Ovary (tissue), 9 donors: Measurements from ENCODE around the gene CYFIP2. TPM values are rescaled to one million over a fixed set of nuclear protein-coding genes. Genes with fewer than 3 reads are reported as not detected.

ENCODE experiments used
- DNase-seq, 5 donors: peaks; one replicate each; pipeline ENCODE4 v3.0.0-alpha.2; 2019 to 2020
- H3K27ac ChIP-seq, 2 donors: fragments of 200-600 bp; one replicate each; pipeline versions ENCODE4 v1.5.1 to v1.8.0; 2019 to 2022
- H3K27me3 ChIP-seq: fragments of 200-600 bp; one replicate; pipeline ENCODE4 v1.8.0; 2022
- H3K36me3 ChIP-seq: fragments of 200-600 bp; sonication (generic); one replicate; pipeline ENCODE4 v1.5.1; 2019
- H3K4me1 ChIP-seq: one replicate; pipeline ENCODE4 v1.8.1; 2013; ENCODE audit warnings: mild to moderate bottlenecking, moderate library complexity; ENCODE audit not compliant: insufficient read depth
- H3K4me3 ChIP-seq: fragments of 200-600 bp; sonication (generic); one replicate; pipeline ENCODE4 v1.5.1; 2017
- H3K9me3 ChIP-seq, 2 donors: fragments of 200-600 bp in 1 of 2; sonication (generic) in 1 of 2; one replicate each; pipeline versions ENCODE4 v1.5.1 to v1.8.1; 2013 to 2019; ENCODE audit warnings: mild to moderate bottlenecking in 1 of 2, moderate library complexity in 1 of 2
- EP300 ChIP-seq: sonication (generic); formaldehyde crosslinking; IDR thresholded peaks from one replicate; pipeline ENCODE4 v1.6.1; 2017; ENCODE audit warnings: antibody characterized with exemption
- POLR2A ChIP-seq: fragments of 450-650 bp; IDR thresholded peaks from one replicate; pipeline ENCODE4 v1.6.1; 2017; ENCODE audit warnings: antibody characterized with exemption, mild to moderate bottlenecking, moderate library complexity
- WGBS, 3 donors: extraction: QIAGEN DNeasy Blood & Tissue Kit in 1 of 3; methylation state at CpG; one replicate each; pipeline versions ENCODE4 v1.1.5 to v1.1.7; 2013 to 2017; 5-methylcytosine and 5-hydroxymethylcytosine counted together
- intact Hi-C, 4 donors: fragments of 100-400 bp; cut with DNase I; formaldehyde crosslinking; loops; one replicate each; pipeline versions ENCODE4 v1.11.0 to v1.15.1; 2022 to 2023
- polyA plus RNA-seq, 2 donors: library from polyadenylated mRNA; stranded (reverse); fragments of 200-250 nt in 1 of 2; fragments of 350-450 nt in 1 of 2; fragmentation: Illumina TruSeq in 1 of 2; extraction: RNeasy Lipid Tissue Mini Kit (QIAGEN cat#74804) in 1 of 2; gene quantifications; one replicate each; pipeline ENCODE4 v1.2.3, GENCODE V29; 2013 to 2014
- total RNA-seq, 7 donors: library from RNA; depleted of rRNA in 2 of 7; stranded (reverse); fragments of >200 nt in 2 of 7; fragmentation: NEBNext Ultra II Directional in 3 of 7; extraction: Animal tissue kit (Norgen Biotek cat#: 25700) in 3 of 7; gene quantifications; one replicate each; pipeline versions ENCODE4 v1.1.0 to v1.2.4, GENCODE V29; 2016 to 2023
- TF ChIP-seq, protein P1 (sequence below), 3 donors: fragments of 450-650 bp in 2 of 3; fragments of 200-600 bp in 1 of 3; IDR thresholded peaks; one replicate each; pipeline versions ENCODE4 v1.5.1 to v1.8.0; 2016 to 2022; ENCODE audit warnings: antibody characterized with exemption in 3 of 3, mild to moderate bottlenecking in 1 of 3
- donor health status: DM: no; HTN: no; CAD: no; lungs with moderate emphysema.
- donor health status: DM: no; HTN: no; CAD: no.
- donor health status: Bipolar disorder and iron deficiency.
- donor health status: DM: yes; HTN: yes; CAD: no.
- donor health status: DM: no; HTN: no; CAD: no.
- donor health status: DM: yes; HTN: yes; CAD: no.

Gene CYFIP2
- total and polyA plus RNA-seq, 9 donors = 4.9 to 39.8 (median 17.1) TPM

DNA sequence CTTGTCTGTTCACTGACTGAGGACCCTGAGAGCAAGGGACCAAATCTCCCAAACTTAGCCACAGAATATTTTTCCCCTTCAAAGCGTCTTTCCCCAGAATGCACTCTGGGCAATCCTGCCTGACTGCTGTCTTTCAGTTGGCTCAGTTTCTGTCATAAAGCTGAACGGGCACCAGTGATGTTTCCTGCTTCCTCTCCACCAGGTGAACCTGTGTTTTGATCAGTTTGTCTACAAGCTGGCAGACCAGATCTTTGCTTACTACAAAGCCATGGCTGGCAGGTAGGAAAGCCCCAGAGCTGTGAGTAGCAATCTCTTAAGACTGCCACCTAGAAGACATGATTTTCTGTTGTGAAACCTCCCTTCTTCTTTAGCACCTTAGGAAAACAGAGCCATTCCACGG lies 61.8 kb downstream of the CYFIP2 start:
- H3K36me3 ChIP-seq = no peaks in the 10 kb centered on the region
- intact Hi-C loops = loop anchor here in 3 of 4 donors (2.0 to 10.0 kb wide), 3 partner anchors 387 to 417 kb away; partner anchors contain the start of gene LSM11 (in 1 of the 3)
- 38 to 55% (median 51%) methylated on average over 3 of the region's 3 CpGs for WGBS, 3 donors

DNA sequence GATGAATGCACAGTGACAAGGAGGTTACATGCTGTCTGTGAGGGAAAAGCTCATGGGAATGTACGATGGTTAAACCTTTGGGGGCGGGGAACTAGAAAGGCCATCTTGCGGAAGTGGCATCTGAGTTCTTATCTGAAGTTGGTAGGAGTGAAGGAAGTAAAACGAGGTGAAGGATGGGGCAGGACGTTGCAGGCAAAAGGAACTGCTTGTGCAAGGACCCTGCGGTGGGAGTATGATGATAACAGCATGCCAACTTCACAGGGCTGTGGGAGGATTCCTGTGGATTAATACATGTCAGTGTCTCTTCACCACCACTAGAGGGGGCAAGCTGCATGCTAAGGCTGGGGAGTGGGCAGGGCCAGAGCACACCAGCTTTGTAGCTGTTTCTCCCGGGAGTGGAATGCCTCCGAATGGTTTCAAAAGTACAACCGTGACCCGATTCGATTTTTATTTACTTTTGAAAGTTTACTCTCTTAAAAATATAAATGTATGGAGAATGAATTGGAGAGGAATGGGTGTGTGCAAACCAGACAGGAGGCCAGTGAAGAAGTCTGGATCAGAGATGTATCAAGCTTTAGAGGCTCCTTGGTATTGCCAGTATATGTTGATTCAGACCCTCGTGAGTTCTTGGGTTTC lies 62.5 kb downstream of the CYFIP2 start:
- intact Hi-C loops = loop anchor here in 3 of 4 donors (2.0 to 10.0 kb wide), 3 partner anchors 386 to 416 kb away; partner anchors contain the start of gene LSM11 (in 1 of the 3)
- WGBS, 3 donors = 5 to 10% (median 7%) methylated on average over 12 of the region's 12 CpGs
- H3K27me3 ChIP-seq = no peaks in the 10 kb centered on the region
- no peaks in the 10 kb centered on the region for H3K36me3 ChIP-seq
- no peaks in the 10 kb centered on the region for H3K9me3 ChIP-seq
- H3K27ac ChIP-seq = no peak overlapping the region
- DNase-seq = peak; percentile 55 to 69 (median 61)
- peaks cover 2% of the 10 kb centered on the region for H3K4me1 ChIP-seq
- no peak for TF ChIP-seq EP300
- TF ChIP-seq, protein P1, sequence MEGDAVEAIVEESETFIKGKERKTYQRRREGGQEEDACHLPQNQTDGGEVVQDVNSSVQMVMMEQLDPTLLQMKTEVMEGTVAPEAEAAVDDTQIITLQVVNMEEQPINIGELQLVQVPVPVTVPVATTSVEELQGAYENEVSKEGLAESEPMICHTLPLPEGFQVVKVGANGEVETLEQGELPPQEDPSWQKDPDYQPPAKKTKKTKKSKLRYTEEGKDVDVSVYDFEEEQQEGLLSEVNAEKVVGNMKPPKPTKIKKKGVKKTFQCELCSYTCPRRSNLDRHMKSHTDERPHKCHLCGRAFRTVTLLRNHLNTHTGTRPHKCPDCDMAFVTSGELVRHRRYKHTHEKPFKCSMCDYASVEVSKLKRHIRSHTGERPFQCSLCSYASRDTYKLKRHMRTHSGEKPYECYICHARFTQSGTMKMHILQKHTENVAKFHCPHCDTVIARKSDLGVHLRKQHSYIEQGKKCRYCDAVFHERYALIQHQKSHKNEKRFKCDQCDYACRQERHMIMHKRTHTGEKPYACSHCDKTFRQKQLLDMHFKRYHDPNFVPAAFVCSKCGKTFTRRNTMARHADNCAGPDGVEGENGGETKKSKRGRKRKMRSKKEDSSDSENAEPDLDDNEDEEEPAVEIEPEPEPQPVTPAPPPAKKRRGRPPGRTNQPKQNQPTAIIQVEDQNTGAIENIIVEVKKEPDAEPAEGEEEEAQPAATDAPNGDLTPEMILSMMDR (IDR thresholded peaks at IDR 0.05) = peak; percentile 74 to 95 (median 74)
- peak overlapping the region; percentile 2 for H3K4me3 ChIP-seq

More for the DNA sequence above, 61.8 kb downstream of the CYFIP2 start:
- no peak for TF ChIP-seq POLR2A
- no peak for DNase-seq
- no peak overlapping the region for H3K4me3 ChIP-seq
- no peak overlapping the region for H3K27ac ChIP-seq
- no peaks in the 10 kb centered on the region for H3K9me3 ChIP-seq
- peaks cover 2% of the 10 kb centered on the region for H3K4me1 ChIP-seq
- no peaks in the 10 kb centered on the region for H3K27me3 ChIP-seq

DNA sequence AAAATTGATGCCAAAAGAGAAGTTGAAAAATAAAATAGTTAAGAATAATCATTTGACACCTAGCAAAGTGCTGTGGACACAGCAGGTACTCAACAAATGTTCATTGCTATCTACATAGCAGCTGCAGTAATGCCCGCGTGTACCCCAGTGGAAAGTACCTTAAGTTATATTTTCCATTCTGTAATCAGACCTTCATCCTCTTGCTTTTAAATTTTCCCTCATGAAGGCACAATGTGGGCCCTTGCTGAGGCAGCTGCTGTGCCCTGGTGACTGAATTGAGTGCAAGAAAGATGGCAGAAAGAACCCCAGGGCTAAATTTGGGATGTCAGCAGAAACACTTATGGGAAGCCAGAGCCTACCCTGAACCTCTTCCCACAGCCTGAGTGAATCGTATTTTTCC lies 65.9 kb downstream of the CYFIP2 start:
- H3K9me3 ChIP-seq = no peaks in the 10 kb centered on the region
- no peaks in the 10 kb centered on the region for H3K36me3 ChIP-seq
- intact Hi-C loops = no loop called here
- no peak overlapping the region for H3K4me3 ChIP-seq
- TF ChIP-seq EP300 (no peak), POLR2A (no peak)
- TF ChIP-seq, protein P1 (IDR thresholded peaks at IDR 0.05) = no peak
- H3K27ac ChIP-seq = no peak overlapping the region
- WGBS, 3 donors = 89 to 90% (median 90%) methylated on average over 3 of the region's 3 CpGs
- H3K27me3 ChIP-seq = no peaks in the 10 kb centered on the region
- no peak for DNase-seq
- peaks cover 2% of the 10 kb centered on the region for H3K4me1 ChIP-seq

DNA sequence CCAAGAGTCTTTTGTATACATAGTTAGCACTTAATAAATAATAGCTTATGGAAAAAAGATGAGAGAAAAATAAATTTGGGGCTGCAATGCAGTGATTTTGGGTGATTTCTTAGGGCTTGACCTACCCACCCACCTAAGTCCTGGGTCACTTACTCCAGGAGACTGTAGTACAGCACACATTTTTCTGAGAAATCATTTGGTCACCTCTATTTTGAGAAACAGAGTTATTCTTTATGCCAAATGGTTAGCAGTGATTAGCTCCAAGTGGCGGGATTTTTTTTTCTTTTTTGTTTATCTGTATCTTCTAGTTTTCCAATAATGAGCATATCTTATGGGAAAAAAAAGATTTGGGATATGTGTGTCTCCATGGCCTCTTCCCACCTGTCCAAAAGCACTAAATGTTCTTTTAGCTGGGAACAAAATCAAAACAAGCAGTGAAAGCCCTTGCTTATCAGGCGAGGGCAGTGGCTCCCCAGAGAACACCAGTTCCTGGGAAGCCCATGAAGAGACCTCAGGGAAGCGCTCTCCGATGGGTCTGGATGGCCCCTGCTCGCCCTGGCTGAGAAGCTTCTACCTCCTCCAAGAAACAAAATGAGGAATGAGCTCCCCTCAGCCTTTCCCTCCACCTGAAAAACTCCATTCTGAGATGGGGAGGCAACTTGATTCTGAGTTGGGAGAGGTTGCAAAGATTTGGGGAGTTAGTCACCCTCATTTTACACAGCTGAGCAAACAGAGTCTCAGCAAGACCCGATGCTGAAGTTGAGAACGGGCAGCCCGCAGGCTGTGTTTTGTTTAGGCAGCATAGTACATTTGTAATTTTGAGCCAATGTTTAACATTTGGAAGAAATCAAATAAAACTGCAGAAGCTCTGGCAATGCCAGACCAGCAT lies 69.9 kb downstream of the CYFIP2 start:
- Histone ChIP-seq H3K36me3 (no peaks in the 10 kb centered on the region), H3K4me1 (no peaks in the 10 kb centered on the region), H3K27ac (no peak overlapping the region), H3K9me3 (no peaks in the 10 kb centered on the region), H3K27me3 (no peaks in the 10 kb centered on the region), H3K4me3 (no peak overlapping the region)
- TF ChIP-seq POLR2A = no peak
- no peak for TF ChIP-seq EP300
- TF ChIP-seq, protein P1 (IDR thresholded peaks at IDR 0.05) = no peak
- peak in 1 of 5 donors; percentile 64 for DNase-seq
- intact Hi-C loops = no loop called here
- WGBS, 3 donors = 34 to 54% (median 41%) methylated on average over 8 of the region's 8 CpGs

DNA sequence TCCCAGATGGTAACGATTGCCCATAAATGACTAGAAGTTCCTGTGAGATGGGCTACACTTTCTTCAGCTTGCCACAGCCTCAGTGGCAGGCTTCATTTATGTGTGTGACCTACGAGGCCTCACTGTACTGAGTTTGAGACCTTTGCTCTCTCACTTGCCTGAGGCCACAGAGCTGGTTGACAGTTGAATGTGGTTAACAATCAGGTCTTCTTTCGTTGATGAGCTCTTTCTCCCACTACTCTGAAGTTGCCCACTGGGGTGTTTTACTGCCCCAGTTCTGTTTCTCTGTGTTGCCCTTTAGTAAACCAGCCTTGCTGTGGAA lies 70.5 kb downstream of the CYFIP2 start:
- WGBS, 3 donors = 54 to 65% (median 62%) methylated on average over 3 of the region's 3 CpGs
- Histone ChIP-seq H3K27me3 (no peaks in the 10 kb centered on the region), H3K4me3 (no peak overlapping the region), H3K4me1 (no peaks in the 10 kb centered on the region), H3K27ac (no peak overlapping the region), H3K36me3 (no peaks in the 10 kb centered on the region), H3K9me3 (no peaks in the 10 kb centered on the region)
- intact Hi-C loops = no loop called here
- DNase-seq = no peak
- TF ChIP-seq, protein P1 (IDR thresholded peaks at IDR 0.05) = no peak
- TF ChIP-seq EP300 (no peak), POLR2A (no peak)
